Raji (cell line): ENCODE results near the gene ACTRT2.

Experiments
- POLR2A ChIP-seq: IDR thresholded peaks from 2 replicates; pipeline ENCODE4 v1.6.1; 2011; ENCODE audit warnings: low read depth, low read length, control low read depth; ENCODE audit not compliant: insufficient read depth

Gene ACTRT2

GRCh38 chr1:3018051-3018471 is 3.2 kb upstream of the ACTRT2 start:
- no peak for TF ChIP-seq POLR2A

GRCh38 chr1:3018576-3018975 is 2.7 kb upstream of the ACTRT2 start:
- TF ChIP-seq POLR2A: no peak

GRCh38 chr1:3019007-3019515 is 2.2 kb upstream of the ACTRT2 start:
- no peak for TF ChIP-seq POLR2A

GRCh38 chr1:3019516-3020051 is 1.7 kb upstream of the ACTRT2 start:
- TF ChIP-seq POLR2A: no peak

- TF ChIP-seq POLR2A: no peak
These were observed 881 bp upstream of the ACTRT2 start for GRCh38 chr1:3020263-3020909.

- no peak for TF ChIP-seq POLR2A
These were observed 634 bp downstream of the ACTRT2 start for GRCh38 chr1:3021801-3022401.

GRCh38 chr1:3022511-3022973 is 1.3 kb downstream of the ACTRT2 start:
- no peak for TF ChIP-seq POLR2A

- TF ChIP-seq POLR2A: no peak
These were observed 1.7 kb downstream of the ACTRT2 start for GRCh38 chr1:3022976-3023375.

- no peak for TF ChIP-seq POLR2A
These were observed 2.8 kb downstream of the ACTRT2 start for GRCh38 chr1:3024019-3024418.

GRCh38 chr1:3024588-3024987 is 3.3 kb downstream of the ACTRT2 start:
- TF ChIP-seq POLR2A: no peak

- no peak for TF ChIP-seq POLR2A
These were observed 4.9 kb downstream of the ACTRT2 start for GRCh38 chr1:3026124-3026523.

- no peak for TF ChIP-seq POLR2A
These were observed 5.5 kb downstream of the ACTRT2 start for GRCh38 chr1:3026581-3027391.

- TF ChIP-seq POLR2A: no peak
These were observed 6.5 kb downstream of the ACTRT2 start for GRCh38 chr1:3027611-3028371.

- no peak for TF ChIP-seq POLR2A
These were observed 7.4 kb downstream of the ACTRT2 start for GRCh38 chr1:3028531-3029282.
